ENCODE measurements around the gene MYO9B.
"Not testable (repeated sequence)": the region's sequence is repeated elsewhere in the genome, so short reads cannot be mapped to it uniquely, and the experiment has no call there.

Gene MYO9B

GRCh38 chr19:17090583-17090982 is 15.0 kb downstream of the MYO9B start:
- DNase-seq = no peak

GRCh38 chr19:17091758-17092333 is 16.3 kb downstream of the MYO9B start:
- DNase-seq = no peak

- DNase-seq = no peak
Observed at GRCh38 chr19:17092696-17093095, 17.1 kb downstream of the MYO9B start.

GRCh38 chr19:17094694-17095093 is 19.1 kb downstream of the MYO9B start:
- not testable (repeated sequence) for DNase-seq

- no peak for DNase-seq
Observed at GRCh38 chr19:17095141-17095919, 19.8 kb downstream of the MYO9B start.

- no peak for DNase-seq
Observed at GRCh38 chr19:17097593-17098126, 22.1 kb downstream of the MYO9B start.

GRCh38 chr19:17098326-17098725 is 22.7 kb downstream of the MYO9B start:
- no peak for DNase-seq

- DNase-seq = no peak
Observed at GRCh38 chr19:17101686-17102628, 26.4 kb downstream of the MYO9B start.

GRCh38 chr19:17103177-17103576 is 27.6 kb downstream of the MYO9B start:
- no peak for DNase-seq

GRCh38 chr19:17104679-17105078 is 29.1 kb downstream of the MYO9B start:
- no peak for DNase-seq

GRCh38 chr19:17105556-17105955 is 30.0 kb downstream of the MYO9B start:
- no peak for DNase-seq

- not testable (repeated sequence) for DNase-seq
Observed at GRCh38 chr19:17106964-17107363, 31.4 kb downstream of the MYO9B start.

- DNase-seq = peak; percentile 84
Observed at GRCh38 chr19:17107546-17108452, 32.2 kb downstream of the MYO9B start.

GRCh38 chr19:17108453-17108784 is 32.8 kb downstream of the MYO9B start:
- DNase-seq = no peak

- no peak for DNase-seq
Observed at GRCh38 chr19:17109300-17109699, 33.7 kb downstream of the MYO9B start.

- no peak for DNase-seq
Observed at GRCh38 chr19:17109962-17110598, 34.5 kb downstream of the MYO9B start.

- no peak for DNase-seq
Observed at GRCh38 chr19:17110599-17110966, 35.0 kb downstream of the MYO9B start.

GRCh38 chr19:17111766-17112165 is 36.2 kb downstream of the MYO9B start:
- no peak for DNase-seq

- DNase-seq = no peak
Observed at GRCh38 chr19:17112271-17112670, 36.7 kb downstream of the MYO9B start.

- DNase-seq = no peak
Observed at GRCh38 chr19:17112700-17113099, 37.1 kb downstream of the MYO9B start.

GRCh38 chr19:17113127-17113785 is 37.7 kb downstream of the MYO9B start:
- no peak for DNase-seq

All from left hindlimb (tissue), 1 donor.